Measurements from ENCODE around the gene MLLT10.

- TF ChIP-seq CTCF (IDR thresholded peaks at IDR 0.05): no peak
- TF ChIP-seq ATF3 (CRISPR knock-in tag; conservative IDR thresholded peaks at IDR 0.05): no peak
- no peak for TF ChIP-seq FOXK1 (CRISPR knock-in tag; IDR thresholded peaks at IDR 0.05)
- no peak for TF ChIP-seq NR2C2 (CRISPR knock-in tag; IDR thresholded peaks at IDR 0.05)
- TF ChIP-seq ATF2 (CRISPR knock-in tag; IDR thresholded peaks at IDR 0.05; ENCODE audit: borderline replicate concordance, low read depth): no peak
- no peak for TF ChIP-seq PRDM15 (CRISPR knock-in tag; IDR thresholded peaks at IDR 0.05)
These were observed 212.1 kb downstream of the MLLT10 start for GRCh38 chr10:21746118-21746517.

Measured in WTC11 (cell line).